ENCODE data around the gene FECH.
"Not testable (repeated sequence)": the region's sequence is repeated elsewhere in the genome, so short reads cannot be mapped to it uniquely, and the experiment has no call there.

The FECH gene, protein sequence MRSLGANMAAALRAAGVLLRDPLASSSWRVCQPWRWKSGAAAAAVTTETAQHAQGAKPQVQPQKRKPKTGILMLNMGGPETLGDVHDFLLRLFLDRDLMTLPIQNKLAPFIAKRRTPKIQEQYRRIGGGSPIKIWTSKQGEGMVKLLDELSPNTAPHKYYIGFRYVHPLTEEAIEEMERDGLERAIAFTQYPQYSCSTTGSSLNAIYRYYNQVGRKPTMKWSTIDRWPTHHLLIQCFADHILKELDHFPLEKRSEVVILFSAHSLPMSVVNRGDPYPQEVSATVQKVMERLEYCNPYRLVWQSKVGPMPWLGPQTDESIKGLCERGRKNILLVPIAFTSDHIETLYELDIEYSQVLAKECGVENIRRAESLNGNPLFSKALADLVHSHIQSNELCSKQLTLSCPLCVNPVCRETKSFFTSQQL

DNA sequence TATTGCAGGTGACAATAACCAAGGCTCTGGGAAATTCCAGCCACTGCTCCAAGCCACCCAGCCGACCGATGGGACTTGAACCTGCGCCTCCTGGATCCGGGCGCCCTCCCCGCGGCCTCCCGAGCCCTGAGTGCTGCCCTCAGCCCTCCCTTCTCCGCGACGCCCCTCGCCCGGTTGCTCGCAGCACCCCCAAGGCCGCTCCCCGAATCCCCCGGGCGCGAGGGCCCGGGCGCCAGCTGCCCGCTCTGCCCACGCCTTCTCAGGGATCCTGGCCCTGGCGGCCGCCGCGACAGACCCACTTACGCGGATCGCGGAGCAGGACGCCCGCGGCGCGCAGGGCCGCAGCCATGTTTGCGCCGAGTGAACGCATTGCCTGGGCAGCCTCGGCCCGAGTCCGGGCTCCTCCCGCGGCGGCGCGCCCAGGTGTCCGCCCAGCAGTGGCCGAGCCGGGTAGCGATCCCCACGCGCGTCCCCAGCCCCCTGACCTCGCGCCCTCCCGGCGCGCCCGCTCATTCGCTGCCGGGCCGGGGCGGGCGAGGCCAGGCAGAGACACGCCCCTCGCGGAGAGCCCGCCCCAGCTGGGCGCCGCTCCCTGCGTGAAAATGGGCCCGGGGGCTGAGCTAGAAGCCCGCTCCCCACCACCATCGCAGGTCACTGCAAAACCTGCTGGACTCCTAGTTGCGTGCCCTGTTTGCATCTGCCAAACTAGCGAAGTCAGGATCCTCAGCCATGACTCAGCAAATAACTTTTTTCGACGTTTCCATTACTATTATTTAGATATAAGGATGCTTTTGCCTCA lies at the start of gene FECH:
TSS of gene FECH (minus strand) at position 452 of the 799 bp plus-strand sequence. CDS start at position 370, 82 bp downstream.
- peak; percentile 46 for DNase-seq

DNA sequence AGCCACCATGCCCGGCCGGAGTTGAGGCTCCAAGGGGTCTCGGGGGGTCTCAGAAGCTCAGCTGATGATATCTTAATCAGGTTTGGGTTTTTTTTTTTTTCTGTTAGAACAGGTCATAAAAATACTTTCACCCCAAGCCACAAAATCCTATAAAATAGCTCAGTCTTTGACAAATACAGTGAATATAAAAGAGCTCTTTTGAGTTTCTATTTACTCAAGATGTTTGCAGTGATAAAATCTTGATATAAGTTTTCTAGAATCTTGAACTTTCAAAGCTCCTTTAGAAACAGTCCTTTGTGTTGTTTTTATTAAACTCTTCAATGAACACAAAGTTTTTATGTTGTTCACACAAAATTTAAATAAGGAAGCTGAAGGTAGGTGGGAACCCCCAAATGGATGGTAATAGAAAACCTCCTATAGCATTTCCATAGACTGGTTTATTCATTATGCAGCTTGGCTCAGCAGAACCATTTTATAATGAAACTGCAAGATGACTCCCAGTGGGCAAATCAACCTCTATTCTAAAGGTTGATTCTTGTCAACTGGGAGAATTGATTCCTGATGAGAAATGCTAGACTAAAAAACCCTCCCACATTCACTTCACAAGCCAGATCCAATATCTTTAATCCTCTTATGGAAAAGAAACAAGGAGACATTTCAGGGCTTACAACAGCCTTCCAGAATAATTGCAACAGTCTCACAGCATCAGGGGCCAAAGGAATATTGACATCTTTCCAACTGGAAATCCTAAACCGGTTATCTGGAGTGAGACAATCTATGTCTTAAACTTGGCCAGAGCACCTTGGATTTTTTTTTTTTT lies 48.7 kb upstream of the FECH start:
- no peak for DNase-seq

DNA sequence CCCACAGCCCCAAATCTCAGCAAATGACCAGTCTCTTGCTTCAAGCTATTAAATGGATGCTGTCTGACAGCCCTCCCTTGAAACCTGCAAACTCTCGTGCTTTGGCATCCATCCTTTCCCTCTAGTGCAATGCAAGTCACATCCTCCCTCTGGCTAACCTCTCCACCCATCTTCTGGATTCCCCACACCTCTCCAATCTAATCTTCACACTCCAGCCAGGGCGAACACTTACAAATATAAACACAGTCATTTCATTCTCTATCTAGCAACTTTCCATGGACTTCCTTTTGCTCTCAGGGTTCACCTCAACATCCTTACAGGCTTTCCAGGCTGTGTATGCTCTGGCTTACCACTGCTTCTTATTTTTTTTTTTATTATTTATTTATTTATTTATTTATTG lies 45.2 kb upstream of the FECH start:
- no peak for DNase-seq

DNA sequence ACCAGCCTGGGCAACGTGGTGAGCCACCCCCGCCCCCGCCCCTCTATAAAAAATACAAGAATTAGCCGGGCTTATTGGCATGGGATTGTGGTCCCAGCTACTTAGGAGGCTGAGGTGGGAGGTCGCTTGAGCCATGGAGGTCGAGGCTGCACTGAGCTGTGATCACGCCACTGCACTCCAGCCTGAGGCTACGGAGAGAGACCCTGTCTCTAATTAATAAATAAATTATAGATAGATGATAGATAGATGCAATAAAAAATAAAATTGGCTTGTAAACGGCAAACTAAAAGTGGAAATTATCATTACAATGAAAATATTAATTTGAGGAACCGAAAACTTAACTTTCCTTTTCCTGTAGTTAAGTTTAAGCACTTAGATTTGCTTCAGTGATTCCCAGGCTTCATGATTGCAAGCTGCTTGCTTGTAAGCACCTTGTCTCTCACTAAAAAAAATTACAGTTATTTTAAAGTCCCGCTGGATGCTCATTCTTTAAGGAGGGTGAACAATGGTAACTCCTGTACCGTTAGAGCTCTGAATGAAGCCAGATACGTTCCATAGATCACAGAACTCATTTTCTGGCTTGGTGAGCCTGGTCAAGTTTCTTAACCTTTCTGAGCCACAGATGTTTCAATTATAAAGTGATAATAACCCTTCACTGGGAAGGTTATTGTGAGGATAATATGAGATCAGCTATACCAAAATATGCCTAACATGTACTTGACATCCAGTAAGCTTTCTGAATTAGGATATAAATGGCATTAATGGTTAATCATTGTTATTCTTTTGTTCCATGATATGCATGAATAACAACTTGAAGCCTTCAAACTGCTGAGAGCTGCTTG lies 44.5 kb upstream of the FECH start:
- DNase-seq: no peak

DNA sequence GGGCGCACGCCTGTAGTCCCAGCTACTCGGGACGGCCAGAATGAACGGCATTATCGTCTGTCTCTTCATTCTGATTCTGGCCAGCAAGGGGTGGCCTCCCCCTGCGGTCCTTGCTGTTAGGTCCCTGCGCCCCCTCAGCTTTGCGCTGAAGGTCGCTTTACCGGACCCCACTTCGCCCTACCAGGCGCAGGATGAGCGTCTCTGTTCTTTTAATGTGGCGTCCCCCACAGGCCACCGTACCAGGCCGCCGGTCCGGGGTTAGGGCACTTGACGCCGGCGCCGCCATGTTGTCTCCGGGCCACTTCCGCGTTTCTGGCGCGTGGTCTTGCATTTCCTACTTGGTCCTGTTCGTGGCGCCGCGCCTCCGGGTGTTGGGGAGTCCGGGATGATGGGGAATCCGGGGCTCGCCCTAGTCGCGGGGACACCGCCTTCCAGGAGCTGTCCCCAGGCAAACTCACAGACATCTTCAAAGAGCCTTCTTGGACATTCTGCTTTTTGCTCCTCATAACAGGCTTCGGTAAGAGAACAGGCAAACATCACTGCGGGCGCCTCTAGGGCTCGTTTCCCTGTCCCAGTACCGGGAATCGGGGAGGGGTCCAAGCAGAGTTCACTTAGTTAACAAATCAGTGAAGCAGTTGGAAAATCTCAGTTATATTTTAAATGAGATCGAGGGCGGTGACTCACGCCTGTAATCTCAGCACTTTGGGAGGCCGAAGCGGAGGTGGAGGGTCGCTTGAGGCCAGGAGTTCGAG lies 43.7 kb upstream of the FECH start:
- peak; percentile 90 for DNase-seq

DNA sequence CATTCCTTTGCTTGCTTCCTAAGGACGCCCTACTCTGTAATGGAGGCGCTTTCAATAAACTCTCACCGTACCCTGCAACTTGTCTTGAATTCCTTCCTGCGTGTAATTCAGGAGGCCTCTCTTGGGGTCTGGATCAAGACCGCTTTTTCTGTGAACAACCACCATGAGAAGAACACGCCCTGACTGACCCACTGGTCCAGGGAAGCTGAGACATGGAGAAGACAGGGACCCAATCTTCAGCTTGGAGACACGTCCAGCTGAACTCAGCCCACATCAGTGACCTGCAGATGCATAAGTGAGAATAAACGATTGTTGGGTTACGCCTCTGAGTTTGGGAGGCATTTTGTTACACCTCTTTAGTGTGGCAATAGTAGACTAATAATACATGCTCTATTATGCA lies 42.9 kb upstream of the FECH start:
- no peak for DNase-seq

DNA sequence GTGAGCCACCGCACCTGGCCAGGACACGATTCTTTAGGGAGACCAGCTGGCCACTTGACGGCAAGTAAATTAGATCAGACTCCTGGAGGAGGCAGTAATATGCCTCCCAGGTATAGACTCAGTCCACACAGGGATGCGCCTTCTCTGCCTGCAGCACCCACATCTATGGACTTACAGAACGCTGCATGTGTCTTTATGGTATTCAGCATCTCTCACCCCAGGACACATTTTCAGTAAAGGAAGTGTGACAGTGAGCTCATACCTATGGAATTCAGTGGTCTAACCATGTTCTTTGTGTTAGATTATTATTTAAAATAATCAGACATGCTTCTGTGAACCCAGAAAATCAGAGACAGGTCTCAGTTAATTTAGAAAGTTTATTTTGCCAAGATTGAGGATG lies 41.0 kb upstream of the FECH start:
- no peak for DNase-seq

DNA sequence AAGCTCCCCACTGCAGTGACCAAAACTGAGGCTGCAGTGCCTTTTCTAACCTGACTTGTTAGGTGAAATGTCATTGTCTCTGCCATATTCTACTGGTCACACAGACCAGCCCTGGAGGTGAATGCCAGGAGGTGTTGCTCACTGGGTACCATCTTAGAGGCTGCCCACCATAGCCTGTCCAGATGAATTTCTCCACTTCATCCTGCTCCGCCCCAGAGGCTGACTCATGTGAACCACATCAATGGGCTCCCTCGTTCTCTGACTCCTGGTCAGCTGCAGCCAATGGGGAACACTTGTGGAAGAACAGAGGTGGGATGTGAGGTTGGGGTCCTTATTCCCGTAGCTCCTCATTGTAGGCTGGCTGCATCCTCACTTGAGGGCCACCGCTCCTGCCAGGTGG lies 38.5 kb upstream of the FECH start:
- DNase-seq: no peak

DNA sequence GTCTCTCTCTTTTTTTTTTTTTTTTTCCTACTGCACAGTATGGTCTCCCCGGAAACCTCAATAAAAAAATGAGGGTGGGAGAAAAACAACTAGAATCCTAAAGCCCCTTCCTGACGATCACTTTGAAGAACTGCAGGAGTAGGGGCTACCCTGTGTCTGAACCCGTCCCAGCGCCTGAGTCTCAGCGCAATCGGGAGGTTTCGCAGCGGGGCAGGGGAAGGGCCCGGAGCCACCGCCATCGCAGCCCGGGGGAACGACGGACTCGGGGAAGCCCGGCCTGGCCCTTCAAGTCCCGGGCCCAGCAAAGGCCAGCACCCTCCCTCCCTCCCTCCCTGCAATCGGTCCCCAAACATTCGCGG lies 34.7 kb upstream of the FECH start:
- DNase-seq: no peak

DNA sequence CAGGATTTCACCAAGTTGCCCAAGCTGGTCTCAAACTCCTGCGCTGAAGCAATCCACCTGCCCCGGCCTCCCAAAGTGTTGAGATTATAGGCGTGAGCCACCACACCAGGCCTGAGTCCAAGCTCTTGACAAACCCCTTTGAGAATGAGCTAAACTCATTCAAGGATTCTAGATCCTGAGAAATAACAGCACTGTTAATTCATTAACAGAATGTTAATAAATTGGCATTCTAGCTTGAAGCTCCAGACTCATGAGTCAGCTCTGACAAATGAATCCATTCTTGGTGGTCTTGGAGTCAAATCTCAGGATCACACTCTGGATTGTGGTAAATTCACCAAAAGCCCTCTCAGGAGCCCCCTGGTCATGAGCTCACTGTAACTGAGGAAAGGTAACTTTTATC lies 33.4 kb upstream of the FECH start:
- no peak for DNase-seq

DNA sequence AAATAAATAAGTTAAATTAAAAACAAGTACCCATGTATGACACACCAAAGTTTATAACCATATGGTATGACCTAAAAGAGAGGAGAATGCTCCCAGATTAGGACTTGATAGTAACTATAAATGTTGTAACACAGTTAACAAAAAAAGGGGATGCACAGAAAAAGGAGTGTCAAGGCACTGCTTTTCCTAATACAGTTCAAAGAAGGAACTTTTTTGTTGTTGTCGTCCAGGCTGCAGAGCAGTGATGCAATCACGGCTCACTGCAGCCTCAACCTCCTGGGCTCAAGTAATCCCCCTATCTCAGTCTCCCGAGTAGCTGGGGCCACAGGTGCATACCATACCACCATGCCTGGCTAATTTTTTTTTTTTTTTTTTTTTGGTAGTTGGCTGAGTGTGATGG lies 32.4 kb upstream of the FECH start:
- no peak for DNase-seq

DNA sequence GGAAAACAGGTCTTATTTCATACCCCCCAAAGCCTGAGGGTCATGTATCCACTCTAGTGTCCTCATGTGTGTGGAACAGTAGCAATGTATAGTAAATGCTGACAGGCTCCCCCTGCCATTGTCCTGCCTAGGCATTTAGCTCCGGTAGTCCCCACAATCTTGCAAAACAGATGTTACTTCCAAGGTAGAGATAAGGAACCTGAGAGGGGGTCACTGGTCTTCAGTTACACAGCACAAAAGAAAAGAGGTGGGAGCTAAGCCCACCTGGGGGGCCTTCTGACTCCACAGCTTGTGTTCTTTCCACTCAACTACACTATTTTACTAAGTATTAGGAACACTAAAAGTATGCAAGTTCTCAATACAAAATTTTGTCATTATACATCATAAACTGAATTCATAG lies 17.4 kb upstream of the FECH start:
- no peak for DNase-seq

DNA sequence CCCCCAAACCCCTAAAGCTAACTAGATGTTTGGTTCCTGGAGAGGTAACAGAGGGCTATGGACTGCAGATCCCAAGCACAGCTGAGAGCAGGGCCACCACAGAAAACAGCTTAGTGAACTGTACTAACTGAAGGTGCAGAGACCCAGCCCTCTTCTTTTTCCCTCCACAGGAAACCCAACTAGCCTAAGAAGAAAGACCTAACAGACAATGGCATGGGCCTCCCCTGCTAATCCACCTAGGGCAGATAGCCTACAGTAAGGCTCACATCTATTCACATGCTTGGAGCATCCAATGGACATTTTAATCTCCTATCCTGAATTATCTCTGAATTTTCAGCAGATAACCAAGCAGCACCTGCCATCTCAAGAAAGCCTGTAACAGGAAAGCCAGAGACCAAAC lies 8.8 kb upstream of the FECH start:
- DNase-seq: no peak

DNA sequence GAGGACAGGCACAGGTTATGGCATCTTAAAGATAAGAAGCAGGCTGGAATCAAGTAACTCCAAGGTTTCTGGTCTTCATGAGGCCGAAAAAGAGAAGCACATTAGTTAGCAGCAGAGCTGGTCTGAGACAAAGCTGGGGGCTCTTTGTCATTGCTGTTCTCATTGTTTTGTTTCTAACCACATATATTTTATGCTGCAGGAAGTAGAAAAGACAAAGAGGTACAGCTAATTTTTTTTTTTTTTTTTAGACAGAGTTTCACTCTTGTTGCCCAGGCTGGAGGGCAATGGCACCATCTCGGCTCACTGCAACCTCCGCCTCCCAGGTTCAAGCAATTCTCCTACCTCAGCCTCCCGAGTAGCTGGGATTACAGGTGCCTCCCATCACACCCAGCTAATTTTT lies 6.2 kb upstream of the FECH start:
- DNase-seq: not testable (repeated sequence)

DNA sequence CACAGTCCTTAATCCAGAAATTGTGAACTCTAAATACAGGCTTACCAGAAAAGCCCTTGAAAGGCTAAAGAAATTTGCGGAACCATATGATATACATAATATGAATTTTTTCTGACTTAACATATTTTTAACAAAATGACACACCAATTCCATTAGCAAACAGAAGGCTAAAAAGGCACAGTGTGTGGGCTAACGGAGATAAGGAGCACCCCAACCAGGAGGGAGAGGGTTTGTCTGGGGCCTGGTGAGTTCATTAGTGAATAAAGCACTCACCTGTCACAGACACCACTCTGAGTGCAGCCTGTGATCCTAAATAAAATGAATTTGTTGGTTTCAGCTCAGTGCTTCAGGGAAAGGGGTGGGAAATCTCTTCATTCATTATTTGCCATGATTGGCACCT lies 2.7 kb upstream of the FECH start:
- DNase-seq: no peak

DNA sequence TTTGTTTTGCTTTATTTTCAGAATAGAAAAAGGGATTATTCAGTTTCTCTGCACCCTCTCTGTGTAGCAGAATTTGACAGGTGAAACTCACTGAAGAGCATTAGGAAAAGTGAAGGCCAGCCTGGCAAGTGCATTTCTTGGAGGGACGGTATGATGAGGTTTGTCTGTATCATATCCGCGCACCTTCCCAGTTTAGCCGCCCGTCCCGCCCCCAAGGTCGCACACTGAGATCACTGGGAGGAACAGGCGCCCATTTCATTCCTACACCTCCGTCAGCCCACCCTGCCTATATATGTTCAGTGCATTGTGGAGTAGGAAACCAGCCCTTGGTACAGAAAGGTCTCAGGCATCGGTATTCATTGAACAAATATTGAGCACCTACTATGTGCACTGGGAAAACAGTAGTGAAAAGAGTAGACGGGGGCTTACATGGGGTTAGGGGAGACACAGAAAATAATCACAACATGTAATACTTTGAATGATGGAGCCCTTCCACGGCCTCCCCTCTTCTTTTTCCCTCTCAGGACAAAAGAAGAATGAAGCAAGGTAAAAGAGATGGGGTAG lies 678 bp upstream of the FECH start:
- no peak for DNase-seq

DNA sequence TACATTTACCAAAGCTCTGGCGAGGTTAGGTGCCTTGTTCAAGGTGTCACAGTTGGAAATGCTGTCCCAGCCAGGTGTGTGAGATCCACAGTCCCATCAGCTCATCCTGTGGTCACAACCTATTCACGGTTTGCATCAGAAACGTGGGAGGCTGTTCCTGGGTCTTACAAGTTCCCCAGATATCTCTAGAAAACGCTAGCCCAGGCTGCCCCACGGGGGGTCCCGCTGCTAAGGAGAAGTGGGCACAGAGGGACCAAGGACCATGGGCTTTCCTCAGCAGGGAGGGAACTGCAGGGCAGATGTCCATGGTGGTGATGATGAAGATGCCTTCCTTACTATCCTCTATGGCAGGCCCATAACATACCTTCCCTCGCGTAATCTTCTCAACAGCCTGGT lies 649 bp downstream of the FECH start:
- DNase-seq: no peak

DNA sequence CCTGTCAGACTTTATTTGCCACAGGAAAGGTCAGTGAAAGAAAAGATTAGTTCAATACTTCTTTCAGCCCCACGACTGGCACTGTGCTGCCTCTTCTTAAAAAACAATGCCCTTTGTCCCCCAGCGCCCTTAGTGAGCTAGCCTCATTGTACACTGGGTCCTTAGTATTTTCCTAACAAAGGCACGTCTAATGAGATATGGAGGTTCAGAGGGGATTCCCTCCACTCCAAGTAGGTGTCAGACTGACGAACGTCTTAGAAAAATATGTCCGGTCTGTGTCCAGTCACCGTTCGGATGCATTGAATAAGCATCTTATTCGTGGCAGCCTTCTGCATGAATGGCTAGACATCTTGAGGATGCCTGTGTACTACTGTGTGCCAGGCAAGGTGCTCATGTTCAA lies 1.1 kb downstream of the FECH start:
- no peak for DNase-seq

DNA sequence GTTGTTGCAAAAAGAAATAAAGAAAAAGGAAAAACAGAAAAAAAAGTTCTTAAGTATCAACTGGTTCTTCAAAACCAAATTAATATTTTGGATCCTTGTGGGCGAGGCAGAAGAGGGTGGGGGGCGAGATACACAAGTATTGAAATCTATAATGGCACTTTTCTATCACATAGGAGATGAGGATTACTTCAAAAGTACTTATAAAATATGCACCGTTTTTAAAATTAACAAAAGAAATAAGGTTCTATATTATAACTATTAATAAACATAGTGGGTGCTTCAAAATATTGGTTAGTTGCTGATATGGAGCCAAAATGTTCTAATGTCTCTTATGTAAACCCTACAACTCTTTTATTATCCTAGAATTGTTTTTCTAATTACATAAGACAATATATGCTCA lies 2.1 kb downstream of the FECH start:
- DNase-seq: no peak

DNA sequence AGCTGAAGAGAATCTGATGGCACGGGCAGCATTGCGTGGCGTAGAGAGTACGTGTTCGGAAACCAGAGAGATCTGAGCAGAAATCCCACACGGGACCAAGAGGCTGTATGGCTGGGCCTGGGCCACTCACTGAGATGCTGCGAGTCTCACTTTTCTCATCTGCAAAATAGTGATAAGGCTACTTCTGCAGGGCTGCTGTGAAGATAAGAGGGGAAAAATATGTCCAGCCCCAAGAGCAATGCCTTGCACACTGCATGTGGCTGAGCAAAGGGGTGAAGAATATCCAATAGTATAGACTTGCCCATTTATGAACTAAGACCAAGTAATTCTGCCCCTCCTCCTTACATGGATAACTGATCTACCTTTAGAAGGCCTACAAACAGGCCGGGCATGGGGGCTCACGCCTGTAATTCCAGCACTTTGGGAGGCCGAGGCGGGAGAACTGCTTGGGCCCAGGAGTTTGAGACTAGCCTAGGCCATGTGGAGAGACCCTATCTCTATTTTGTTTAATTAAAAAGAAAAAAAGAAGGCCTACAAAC lies 3.1 kb downstream of the FECH start:
- no peak for DNase-seq

DNA sequence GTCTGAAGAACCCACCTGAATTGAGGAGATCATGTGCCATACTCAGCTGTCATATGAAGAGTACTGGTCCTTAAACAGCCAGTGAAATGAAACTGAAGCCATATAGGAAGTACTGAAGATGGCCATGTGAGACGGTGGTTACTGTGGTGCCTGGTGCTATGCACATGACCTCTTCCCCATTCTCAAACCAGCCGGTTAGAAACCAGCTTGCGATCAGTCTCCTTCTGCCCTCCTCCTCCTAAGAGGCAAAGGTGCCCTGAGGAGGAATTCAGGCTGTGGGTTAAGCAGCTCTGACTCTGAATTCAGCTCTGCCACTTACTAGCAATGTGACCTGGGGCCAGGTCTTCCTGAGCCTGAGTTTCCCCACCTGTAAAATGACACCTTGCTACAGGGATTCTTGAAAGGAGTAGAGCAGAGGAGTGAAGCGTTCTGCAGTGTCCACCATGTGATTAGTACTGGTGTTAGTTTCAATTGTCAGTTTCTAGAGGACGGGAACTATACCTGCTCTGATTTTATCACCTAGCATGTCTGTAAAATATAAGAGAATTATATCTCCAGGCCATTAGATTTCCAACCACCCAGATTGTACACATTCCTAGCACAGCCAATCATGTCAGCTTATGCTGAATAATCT lies 5.1 kb downstream of the FECH start:
- no peak for DNase-seq

Data from activated CD4-positive, alpha-beta T cell treated with anti-CD3 and anti-CD28 coated beads for 1 hour (primary cell).